Measurements from ENCODE around the gene AACS.
"Not testable (repeated sequence)": the region's sequence is repeated elsewhere in the genome, so short reads cannot be mapped to it uniquely, and the experiment has no call there.

The AACS gene

GRCh38 chr12:125057708-125058107, 7.5 kb upstream of the AACS start:
- no peak for DNase-seq (ENCODE audit: low spot score)

- DNase-seq (ENCODE audit: low spot score), result no peak
Observed at GRCh38 chr12:125061229-125061628, 4.0 kb upstream of the AACS start.

- not testable (repeated sequence) for DNase-seq (ENCODE audit: low spot score)
Observed at GRCh38 chr12:125063522-125063921, 1.7 kb upstream of the AACS start.

- no peak for DNase-seq (ENCODE audit: low spot score)
Observed at GRCh38 chr12:125064492-125064891, 743 bp upstream of the AACS start.

- no peak for DNase-seq (ENCODE audit: low spot score)
Observed at GRCh38 chr12:125065919-125066570, 810 bp downstream of the AACS start.

GRCh38 chr12:125068391-125068790, 3.2 kb downstream of the AACS start:
- no peak for DNase-seq (ENCODE audit: low spot score)

GRCh38 chr12:125069616-125070015, 4.4 kb downstream of the AACS start:
- no peak for DNase-seq (ENCODE audit: low spot score)

GRCh38 chr12:125070112-125070511, 4.9 kb downstream of the AACS start:
- DNase-seq (ENCODE audit: low spot score), result no peak

- no peak for DNase-seq (ENCODE audit: low spot score)
Observed at GRCh38 chr12:125070661-125071390, 5.6 kb downstream of the AACS start.

GRCh38 chr12:125071456-125071855, 6.2 kb downstream of the AACS start:
- no peak for DNase-seq (ENCODE audit: low spot score)

- no peak for DNase-seq (ENCODE audit: low spot score)
Observed at GRCh38 chr12:125072496-125072895, 7.3 kb downstream of the AACS start.

- DNase-seq (ENCODE audit: low spot score), result not testable (repeated sequence)
Observed at GRCh38 chr12:125074294-125074693, 9.1 kb downstream of the AACS start.

- DNase-seq (ENCODE audit: low spot score), result no peak
Observed at GRCh38 chr12:125076103-125076502, 10.9 kb downstream of the AACS start.

- no peak for DNase-seq (ENCODE audit: low spot score)
Observed at GRCh38 chr12:125079084-125079483, 13.8 kb downstream of the AACS start.

GRCh38 chr12:125079648-125080645, 14.7 kb downstream of the AACS start:
- no peak for DNase-seq (ENCODE audit: low spot score)

- no peak for DNase-seq (ENCODE audit: low spot score)
Observed at GRCh38 chr12:125081427-125081826, 16.2 kb downstream of the AACS start.

- no peak for DNase-seq (ENCODE audit: low spot score)
Observed at GRCh38 chr12:125083072-125083471, 17.8 kb downstream of the AACS start.

GRCh38 chr12:125088199-125088598, 23.0 kb downstream of the AACS start:
- not testable (repeated sequence) for DNase-seq (ENCODE audit: low spot score)

GRCh38 chr12:125089083-125089482, 23.8 kb downstream of the AACS start:
- DNase-seq (ENCODE audit: low spot score), result no peak

GRCh38 chr12:125089626-125090025, 24.4 kb downstream of the AACS start:
- DNase-seq (ENCODE audit: low spot score), result no peak

GRCh38 chr12:125090437-125090836, 25.2 kb downstream of the AACS start:
- DNase-seq (ENCODE audit: low spot score), result no peak

- DNase-seq (ENCODE audit: low spot score), result no peak
Observed at GRCh38 chr12:125091401-125091800, 26.2 kb downstream of the AACS start.
